GM19372 (cell line): Measurements from ENCODE around the gene NEFH.

ENCODE experiments used
- ATAC-seq: cut with Tn5 transposase; IDR thresholded peaks from one replicate; pipeline ENCODE4 v1.9.1; 2021; ENCODE audit warnings: mild to moderate bottlenecking, low read depth, moderate library complexity; ENCODE audit not compliant: unreplicated experiment

Gene NEFH

GRCh38 chr22:29459773-29460172, 20.2 kb upstream of the NEFH start:
- ATAC-seq: no peak

GRCh38 chr22:29461263-29461662, 18.8 kb upstream of the NEFH start:
- no peak for ATAC-seq

- ATAC-seq: no peak
These were observed 16.4 kb upstream of the NEFH start for GRCh38 chr22:29463629-29464028.

GRCh38 chr22:29464581-29464980, 15.4 kb upstream of the NEFH start:
- no peak for ATAC-seq

GRCh38 chr22:29469755-29470154, 10.3 kb upstream of the NEFH start:
- ATAC-seq: no peak

- no peak for ATAC-seq
These were observed 9.7 kb upstream of the NEFH start for GRCh38 chr22:29470159-29470855.

- ATAC-seq: no peak
These were observed 7.0 kb upstream of the NEFH start for GRCh38 chr22:29473001-29473400.

GRCh38 chr22:29475550-29475949, 4.5 kb upstream of the NEFH start:
- ATAC-seq: peak; percentile 49

- ATAC-seq: no peak
These were observed 3.9 kb upstream of the NEFH start for GRCh38 chr22:29476116-29476515.

- no peak for ATAC-seq
These were observed 2.2 kb upstream of the NEFH start for GRCh38 chr22:29477723-29478318.

- no peak for ATAC-seq
These were observed 1.4 kb upstream of the NEFH start for GRCh38 chr22:29478326-29479276.

GRCh38 chr22:29480262-29480511, 169 bp downstream of the NEFH start:
- no peak for ATAC-seq

- no peak for ATAC-seq
These were observed 670 bp downstream of the NEFH start for GRCh38 chr22:29480512-29481264.

- no peak for ATAC-seq
These were observed 1.4 kb downstream of the NEFH start for GRCh38 chr22:29481265-29482000.

- no peak for ATAC-seq
These were observed 2.2 kb downstream of the NEFH start for GRCh38 chr22:29482253-29482652.

- ATAC-seq: no peak
These were observed 2.7 kb downstream of the NEFH start for GRCh38 chr22:29482726-29483125.

GRCh38 chr22:29483254-29483653, 3.2 kb downstream of the NEFH start:
- no peak for ATAC-seq

- no peak for ATAC-seq
These were observed 4.6 kb downstream of the NEFH start for GRCh38 chr22:29484642-29485041.

- ATAC-seq: no peak
These were observed 5.4 kb downstream of the NEFH start for GRCh38 chr22:29485448-29485847.

GRCh38 chr22:29487426-29487986, 7.5 kb downstream of the NEFH start:
- no peak for ATAC-seq
